HEK293 (cell line): Measurements from ENCODE around the gene IMMP2L.

Experiments
- CTCF ChIA-PET: fragments of 350-600 bp; formaldehyde crosslinking; extraction: SDS; loops from one replicate; lab custom pipeline; 2021; ENCODE audit warnings: antibody characterized with exemption; lab: Yijun Ruan, JAX
- POLR2A ChIA-PET: fragments of 300-600 bp; formaldehyde crosslinking; extraction: SDS; loops from one replicate; lab custom pipeline; 2020; ENCODE audit warnings: antibody characterized with exemption, inconsistent platforms; lab: Yijun Ruan, JAX
- H3K27ac ChIP-seq: fragments of 200-500 bp; sonication (Bioruptor generic); 2 replicates; pipeline ENCODE4 v1.5.1; 2014; ENCODE audit warnings: low read depth, low read length, control low read depth, inconsistent platforms; ENCODE audit errors: extremely low read depth
- H3K36me3 ChIP-seq, 2 experiments: fragments of 200-500 bp in 1 of 2; sonication (Bioruptor generic) in 1 of 2; 1 replicate in 1 of 2; 2 replicates in 1 of 2; pipeline ENCODE4 v1.5.1; 2014 to 2017; ENCODE audit warnings: inconsistent platforms in 2 of 2, low read length in 2 of 2; ENCODE audit not compliant: control insufficient read depth in 2 of 2, insufficient read depth in 1 of 2
- H3K4me1 ChIP-seq: fragments of 200-500 bp; sonication (Bioruptor generic); 2 replicates; pipeline ENCODE4 v1.5.1; 2014; ENCODE audit warnings: mild to moderate bottlenecking, low read length, inconsistent platforms; ENCODE audit not compliant: control insufficient read depth, insufficient read depth
- H3K4me3 ChIP-seq: 2 replicates; pipeline ENCODE4 v1.5.1; 2011; ENCODE audit warnings: low read depth, mild to moderate bottlenecking, control low read depth, low read length, moderate library complexity
- H3K9me3 ChIP-seq: fragments of 200-500 bp; sonication (Bioruptor generic); 2 replicates; pipeline ENCODE4 v1.5.1; 2014; ENCODE audit warnings: low read depth, low read length, inconsistent platforms; ENCODE audit not compliant: control insufficient read depth, insufficient read depth
- HOXA7 ChIP-seq: sonication (generic); formaldehyde crosslinking; IDR thresholded peaks from 2 replicates; pipeline ENCODE4 v1.8.1; 2022; ENCODE audit warnings: missing genetic modification reagents, borderline replicate concordance
- HOXD13 ChIP-seq: sonication (generic); formaldehyde crosslinking; IDR thresholded peaks from 2 replicates; pipeline ENCODE4 v1.8.0; 2022; ENCODE audit warnings: missing genetic modification reagents, borderline replicate concordance
- PATZ1 ChIP-seq: fragments of 450-650 bp; formaldehyde crosslinking; IDR thresholded peaks from 2 replicates; pipeline ENCODE4 v1.5.1; 2016; ENCODE audit warnings: missing biosample characterization, missing genetic modification characterization
- SP3 ChIP-seq: fragments of 450-650 bp; formaldehyde crosslinking; IDR thresholded peaks from 2 replicates; pipeline ENCODE4 v1.5.1; 2016; ENCODE audit warnings: missing biosample characterization, missing genetic modification characterization
- ZNF157 ChIP-seq: fragments of 450-650 bp; formaldehyde crosslinking; IDR thresholded peaks from 2 replicates; pipeline ENCODE4 v1.5.1; 2016; ENCODE audit warnings: missing biosample characterization, missing genetic modification characterization
- ZNF514 ChIP-seq: fragments of 450-650 bp; formaldehyde crosslinking; IDR thresholded peaks from 2 replicates; pipeline ENCODE4 v1.5.1; 2016; ENCODE audit warnings: missing biosample characterization, missing genetic modification characterization
- ZNF707 ChIP-seq: fragments of 450-650 bp; formaldehyde crosslinking; IDR thresholded peaks from 2 replicates; pipeline ENCODE4 v1.5.1; 2016; ENCODE audit warnings: missing biosample characterization, missing genetic modification characterization
- TF ChIP-seq, protein P1 (sequence below): fragments of 450-650 bp; formaldehyde crosslinking; IDR thresholded peaks from 2 replicates; pipeline ENCODE4 v1.5.1; 2016; ENCODE audit warnings: missing biosample characterization, missing genetic modification characterization
- TF ChIP-seq, protein P2 (sequence below): fragments of 450-650 bp; formaldehyde crosslinking; IDR thresholded peaks from 2 replicates; pipeline ENCODE4 v1.5.1; 2016; ENCODE audit warnings: missing biosample characterization, missing genetic modification characterization, borderline replicate concordance
- TF ChIP-seq, protein P3 (sequence below): fragments of 450-650 bp; formaldehyde crosslinking; IDR thresholded peaks from 2 replicates; pipeline ENCODE4 v1.5.1; 2016; ENCODE audit warnings: missing biosample characterization, missing genetic modification characterization

IMMP2L gene

DNA sequence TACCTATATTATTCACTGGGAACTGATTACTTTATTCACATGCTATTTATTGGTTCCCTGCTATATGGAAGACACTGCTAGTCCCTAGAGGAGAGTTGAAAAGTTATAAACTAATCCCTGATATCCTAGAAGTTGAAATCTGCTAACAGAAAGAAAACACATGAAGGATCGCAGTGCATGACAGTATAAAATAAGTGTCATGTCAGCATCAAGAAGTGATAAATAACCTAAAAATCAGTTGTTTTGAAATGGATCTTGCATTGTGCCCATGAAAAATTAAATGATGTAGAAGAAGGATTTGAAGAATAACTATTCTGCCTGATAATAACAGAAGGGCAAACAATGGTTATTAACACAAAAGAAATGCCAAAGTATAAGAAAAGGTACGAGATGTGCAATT is 764.6 kb downstream of the IMMP2L start (continued):
- TF ChIP-seq PATZ1 (no peak), ZNF157 (tag by site-specific recombination) (no peak), HOXA7 (CRISPR knock-in tag) (no peak)
- TF ChIP-seq, protein P1, sequence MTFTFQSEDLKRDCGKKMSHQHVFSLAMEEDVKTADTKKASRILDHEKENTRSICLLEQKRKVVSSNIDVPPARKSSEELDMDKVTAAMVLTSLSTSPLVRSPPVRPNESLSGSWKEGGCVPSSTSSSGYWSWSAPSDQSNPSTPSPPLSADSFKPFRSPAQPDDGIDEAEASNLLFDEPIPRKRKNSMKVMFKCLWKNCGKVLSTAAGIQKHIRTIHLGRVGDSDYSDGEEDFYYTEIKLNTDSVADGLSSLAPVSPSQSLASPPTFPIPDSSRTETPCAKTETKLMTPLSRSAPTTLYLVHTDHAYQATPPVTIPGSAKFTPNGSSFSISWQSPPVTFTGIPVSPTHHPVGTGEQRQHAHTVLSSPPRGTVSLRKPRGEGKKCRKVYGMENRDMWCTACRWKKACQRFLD (tag by site-specific recombination) = no peak

DNA sequence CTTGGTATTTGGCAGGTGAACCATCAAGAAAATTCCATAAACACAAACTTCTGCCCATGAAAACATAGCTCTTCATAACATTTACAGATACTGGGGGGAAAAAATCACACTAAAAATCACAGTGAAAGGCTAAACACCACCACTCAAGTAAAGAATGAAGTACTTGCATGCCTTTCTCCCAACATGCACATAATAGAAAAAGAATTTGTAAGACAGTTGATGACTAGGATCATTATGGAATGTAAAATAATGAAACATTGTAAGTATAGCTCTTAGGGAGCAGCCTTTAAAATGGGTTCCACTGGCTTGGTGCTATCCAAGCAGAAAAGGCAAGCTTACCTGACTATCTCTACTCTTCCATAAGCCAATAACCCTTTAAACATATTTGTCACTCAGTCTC is 771.3 kb downstream of the IMMP2L start:
- ChIA-PET POLR2A (no interaction called here), CTCF (no interaction called here)

More for the DNA sequence above, 771.3 kb downstream of the IMMP2L start:
- Histone ChIP-seq H3K4me1 (no peaks in the 10 kb centered on the region), H3K36me3 (no peaks in the 10 kb centered on the region), H3K27ac (no peak overlapping the region), H3K4me3 (no peak overlapping the region), H3K9me3 (no peaks in the 10 kb centered on the region)
- TF ChIP-seq, protein P2, sequence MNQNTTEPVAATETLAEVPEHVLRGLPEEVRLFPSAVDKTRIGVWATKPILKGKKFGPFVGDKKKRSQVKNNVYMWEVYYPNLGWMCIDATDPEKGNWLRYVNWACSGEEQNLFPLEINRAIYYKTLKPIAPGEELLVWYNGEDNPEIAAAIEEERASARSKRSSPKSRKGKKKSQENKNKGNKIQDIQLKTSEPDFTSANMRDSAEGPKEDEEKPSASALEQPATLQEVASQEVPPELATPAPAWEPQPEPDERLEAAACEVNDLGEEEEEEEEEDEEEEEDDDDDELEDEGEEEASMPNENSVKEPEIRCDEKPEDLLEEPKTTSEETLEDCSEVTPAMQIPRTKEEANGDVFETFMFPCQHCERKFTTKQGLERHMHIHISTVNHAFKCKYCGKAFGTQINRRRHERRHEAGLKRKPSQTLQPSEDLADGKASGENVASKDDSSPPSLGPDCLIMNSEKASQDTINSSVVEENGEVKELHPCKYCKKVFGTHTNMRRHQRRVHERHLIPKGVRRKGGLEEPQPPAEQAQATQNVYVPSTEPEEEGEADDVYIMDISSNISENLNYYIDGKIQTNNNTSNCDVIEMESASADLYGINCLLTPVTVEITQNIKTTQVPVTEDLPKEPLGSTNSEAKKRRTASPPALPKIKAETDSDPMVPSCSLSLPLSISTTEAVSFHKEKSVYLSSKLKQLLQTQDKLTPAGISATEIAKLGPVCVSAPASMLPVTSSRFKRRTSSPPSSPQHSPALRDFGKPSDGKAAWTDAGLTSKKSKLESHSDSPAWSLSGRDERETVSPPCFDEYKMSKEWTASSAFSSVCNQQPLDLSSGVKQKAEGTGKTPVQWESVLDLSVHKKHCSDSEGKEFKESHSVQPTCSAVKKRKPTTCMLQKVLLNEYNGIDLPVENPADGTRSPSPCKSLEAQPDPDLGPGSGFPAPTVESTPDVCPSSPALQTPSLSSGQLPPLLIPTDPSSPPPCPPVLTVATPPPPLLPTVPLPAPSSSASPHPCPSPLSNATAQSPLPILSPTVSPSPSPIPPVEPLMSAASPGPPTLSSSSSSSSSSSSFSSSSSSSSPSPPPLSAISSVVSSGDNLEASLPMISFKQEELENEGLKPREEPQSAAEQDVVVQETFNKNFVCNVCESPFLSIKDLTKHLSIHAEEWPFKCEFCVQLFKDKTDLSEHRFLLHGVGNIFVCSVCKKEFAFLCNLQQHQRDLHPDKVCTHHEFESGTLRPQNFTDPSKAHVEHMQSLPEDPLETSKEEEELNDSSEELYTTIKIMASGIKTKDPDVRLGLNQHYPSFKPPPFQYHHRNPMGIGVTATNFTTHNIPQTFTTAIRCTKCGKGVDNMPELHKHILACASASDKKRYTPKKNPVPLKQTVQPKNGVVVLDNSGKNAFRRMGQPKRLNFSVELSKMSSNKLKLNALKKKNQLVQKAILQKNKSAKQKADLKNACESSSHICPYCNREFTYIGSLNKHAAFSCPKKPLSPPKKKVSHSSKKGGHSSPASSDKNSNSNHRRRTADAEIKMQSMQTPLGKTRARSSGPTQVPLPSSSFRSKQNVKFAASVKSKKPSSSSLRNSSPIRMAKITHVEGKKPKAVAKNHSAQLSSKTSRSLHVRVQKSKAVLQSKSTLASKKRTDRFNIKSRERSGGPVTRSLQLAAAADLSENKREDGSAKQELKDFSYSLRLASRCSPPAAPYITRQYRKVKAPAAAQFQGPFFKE (tag by site-specific recombination) = no peak
- no peak for TF ChIP-seq ZNF514 (tag by site-specific recombination)
- no peak for TF ChIP-seq HOXD13 (CRISPR knock-in tag)
- TF ChIP-seq, protein P3, sequence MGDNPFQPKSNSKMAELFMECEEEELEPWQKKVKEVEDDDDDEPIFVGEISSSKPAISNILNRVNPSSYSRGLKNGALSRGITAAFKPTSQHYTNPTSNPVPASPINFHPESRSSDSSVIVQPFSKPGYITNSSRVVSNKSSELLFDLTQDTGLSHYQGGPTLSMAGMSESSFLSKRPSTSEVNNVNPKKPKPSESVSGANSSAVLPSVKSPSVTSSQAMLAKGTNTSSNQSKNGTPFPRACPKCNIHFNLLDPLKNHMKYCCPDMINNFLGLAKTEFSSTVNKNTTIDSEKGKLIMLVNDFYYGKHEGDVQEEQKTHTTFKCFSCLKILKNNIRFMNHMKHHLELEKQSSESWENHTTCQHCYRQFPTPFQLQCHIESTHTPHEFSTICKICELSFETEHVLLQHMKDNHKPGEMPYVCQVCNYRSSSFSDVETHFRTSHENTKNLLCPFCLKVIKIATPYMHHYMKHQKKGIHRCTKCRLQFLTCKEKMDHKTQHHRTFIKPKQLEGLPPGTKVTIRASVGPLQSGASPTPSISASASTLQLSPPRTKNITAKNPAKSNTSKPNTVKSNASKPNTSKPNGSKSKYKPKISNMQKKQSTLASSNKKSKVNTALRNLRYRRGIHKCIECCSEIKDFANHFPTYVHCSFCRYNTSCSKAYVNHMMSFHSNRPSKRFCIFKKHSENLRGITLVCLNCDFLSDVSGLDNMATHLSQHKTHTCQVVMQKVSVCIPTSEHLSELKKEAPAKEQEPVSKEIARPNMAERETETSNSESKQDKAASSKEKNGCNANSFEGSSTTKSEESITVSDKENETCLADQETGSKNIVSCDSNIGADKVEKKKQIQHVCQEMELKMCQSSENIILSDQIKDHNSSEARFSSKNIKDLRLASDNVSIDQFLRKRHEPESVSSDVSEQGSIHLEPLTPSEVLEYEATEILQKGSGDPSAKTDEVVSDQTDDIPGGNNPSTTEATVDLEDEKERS (tag by site-specific recombination) = no peak
- TF ChIP-seq SP3 (tag by site-specific recombination) = no peak
- no peak for TF ChIP-seq ZNF707
